Measurements from ENCODE around the gene PLSCR1.

Gene PLSCR1, protein sequence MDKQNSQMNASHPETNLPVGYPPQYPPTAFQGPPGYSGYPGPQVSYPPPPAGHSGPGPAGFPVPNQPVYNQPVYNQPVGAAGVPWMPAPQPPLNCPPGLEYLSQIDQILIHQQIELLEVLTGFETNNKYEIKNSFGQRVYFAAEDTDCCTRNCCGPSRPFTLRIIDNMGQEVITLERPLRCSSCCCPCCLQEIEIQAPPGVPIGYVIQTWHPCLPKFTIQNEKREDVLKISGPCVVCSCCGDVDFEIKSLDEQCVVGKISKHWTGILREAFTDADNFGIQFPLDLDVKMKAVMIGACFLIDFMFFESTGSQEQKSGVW

DNA sequence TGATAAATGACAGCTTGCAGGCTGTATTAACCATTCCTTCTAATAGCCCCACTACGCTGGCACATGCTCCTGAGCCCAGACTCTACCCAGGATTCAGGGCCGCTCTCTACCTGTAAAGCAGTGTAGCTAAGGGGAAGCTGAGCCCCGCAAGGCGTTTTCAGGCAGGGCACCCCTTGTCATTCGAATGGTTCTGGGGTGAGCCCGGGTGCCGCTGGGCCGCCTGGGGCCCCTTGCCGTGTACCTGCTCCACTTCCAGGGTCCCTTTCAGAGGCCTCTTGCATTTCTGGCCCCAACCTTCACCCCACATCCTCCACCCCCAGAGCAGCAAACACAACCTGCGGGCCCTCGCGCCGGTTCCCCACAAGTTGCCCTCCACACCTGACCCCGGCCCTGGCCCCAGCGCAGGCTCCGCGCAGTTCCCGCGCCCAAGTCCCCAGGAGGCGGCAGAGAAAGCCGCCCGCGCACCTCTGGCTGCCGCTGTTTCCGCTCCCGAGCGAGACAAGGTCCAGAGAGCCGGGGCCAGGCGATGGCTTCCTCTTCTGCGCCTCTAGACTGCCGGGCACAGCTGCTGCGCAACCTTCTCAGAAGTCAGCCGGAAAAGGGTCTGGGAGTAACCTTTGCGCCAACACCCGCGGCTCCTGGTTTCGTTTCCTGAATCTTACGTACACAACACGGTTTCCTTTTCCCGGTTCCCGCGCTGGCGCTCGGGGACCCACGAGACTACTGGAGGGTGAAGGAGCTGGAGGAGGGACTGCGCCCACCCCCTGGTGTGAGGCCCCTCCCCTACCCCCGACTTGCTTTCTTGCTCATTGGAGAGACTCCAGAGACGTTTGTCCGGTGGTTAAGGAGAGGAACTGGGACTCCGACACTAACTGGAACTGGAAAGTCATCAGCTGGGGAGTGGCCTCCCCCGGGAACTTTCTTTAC is at the start of gene PLSCR1:
Gene PLSCR1 (minus strand): TSS at position 606 of the 927 bp plus-strand sequence. CDS start 8,055 bp downstream, outside the sequence.
- peak; percentile 86 for DNase-seq

DNA sequence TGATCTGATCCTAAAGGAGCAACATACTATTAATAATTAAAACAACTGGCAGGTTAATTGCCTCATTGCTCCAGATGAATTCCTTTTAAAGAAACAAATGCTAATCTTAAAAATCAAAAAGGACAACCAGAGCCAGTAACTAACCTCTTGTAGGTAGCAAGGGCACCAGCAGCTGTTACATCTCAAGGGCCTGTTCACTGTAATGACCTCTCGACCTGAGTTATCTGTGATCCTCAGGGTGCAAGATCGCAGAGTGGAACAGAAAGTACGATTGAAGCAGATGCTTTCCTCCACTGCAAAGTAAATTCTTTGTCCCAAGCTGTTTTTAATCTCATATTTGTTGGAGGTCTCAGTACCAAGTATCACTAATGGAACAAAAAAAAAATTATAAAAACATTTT is 49.4 kb upstream of the PLSCR1 start:
- DNase-seq = peak; percentile 14

DNA sequence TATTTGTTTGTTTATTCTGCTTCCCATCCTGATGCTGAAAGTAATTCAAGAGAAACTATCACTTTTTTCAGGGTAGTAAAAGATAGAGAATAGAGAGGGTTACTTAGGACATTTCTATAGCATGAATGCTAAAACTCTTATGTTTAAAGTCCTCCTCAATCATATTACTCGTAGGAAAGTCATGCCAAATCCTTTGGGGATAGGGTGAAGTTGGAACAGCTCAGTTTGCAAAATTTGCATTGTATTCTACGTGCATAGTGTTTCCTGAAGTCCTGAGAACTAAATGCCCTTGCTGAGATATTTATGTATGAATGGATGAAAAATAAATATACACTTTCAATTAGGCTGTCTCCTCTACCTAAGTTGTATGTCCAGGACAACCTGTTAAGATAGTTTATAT is 46.1 kb upstream of the PLSCR1 start:
- DNase-seq = no peak

GRCh38 chr3:146589899-146590508 is 45.6 kb upstream of the PLSCR1 start:
- DNase-seq = peak; percentile 45

- DNase-seq = no peak
Observed at GRCh38 chr3:146585156-146585555, 40.7 kb upstream of the PLSCR1 start.

DNA sequence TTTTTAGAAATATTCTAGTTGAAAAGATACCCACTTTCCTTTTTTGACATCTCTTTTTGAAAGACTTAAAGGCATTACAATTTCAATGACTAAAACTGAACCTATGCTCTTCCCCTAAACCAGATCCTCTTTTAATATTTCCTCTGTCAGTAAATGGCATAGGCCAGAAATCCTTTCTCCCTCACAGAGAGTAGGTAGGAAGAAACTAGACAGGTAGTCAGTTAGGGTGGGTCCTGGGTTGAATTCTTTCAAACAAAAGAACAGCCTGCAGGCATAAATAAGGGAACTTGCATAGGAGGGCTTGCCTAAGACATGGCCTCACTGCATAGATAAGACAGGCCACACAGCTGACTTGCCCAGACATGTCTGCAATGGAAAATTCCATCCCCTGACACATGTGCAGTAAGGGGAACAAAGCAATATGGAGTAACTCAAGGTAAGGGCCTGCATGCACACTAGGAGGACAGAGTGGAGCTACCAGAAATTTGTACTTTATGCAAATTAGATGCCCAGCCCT is 37.6 kb upstream of the PLSCR1 start:
- DNase-seq = no peak

GRCh38 chr3:146581080-146581601 is 36.7 kb upstream of the PLSCR1 start:
- no peak for DNase-seq

GRCh38 chr3:146577662-146578061 is 33.3 kb upstream of the PLSCR1 start:
- DNase-seq = peak; percentile 51

DNA sequence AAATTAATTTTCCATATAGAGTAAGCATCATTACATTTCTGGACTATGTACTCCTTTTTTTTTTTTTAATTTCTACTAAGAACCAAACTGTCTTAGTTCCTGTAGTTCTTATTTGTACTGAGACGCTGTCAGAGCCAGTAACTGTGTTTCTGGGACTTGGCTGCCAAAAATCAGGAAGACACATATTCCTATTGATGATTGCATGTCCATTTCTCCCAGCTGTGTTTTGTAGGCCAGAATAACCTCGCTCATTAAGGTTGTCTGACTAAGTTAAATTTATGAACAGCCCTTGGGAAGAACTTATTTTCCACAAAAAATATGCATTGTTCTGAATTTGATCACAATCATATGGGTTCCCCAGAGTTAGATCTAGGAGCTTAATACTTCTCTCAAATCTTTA is 31.2 kb upstream of the PLSCR1 start:
- DNase-seq = no peak

- DNase-seq = no peak
Observed at GRCh38 chr3:146574173-146574572, 29.8 kb upstream of the PLSCR1 start.

GRCh38 chr3:146569314-146569713 is 24.9 kb upstream of the PLSCR1 start:
- no peak for DNase-seq

GRCh38 chr3:146566138-146566537 is 21.7 kb upstream of the PLSCR1 start:
- no peak for DNase-seq

- no peak for DNase-seq
Observed at GRCh38 chr3:146561879-146562278, 17.5 kb upstream of the PLSCR1 start.

- no peak for DNase-seq
Observed at GRCh38 chr3:146561463-146561862, 17.1 kb upstream of the PLSCR1 start.

DNA sequence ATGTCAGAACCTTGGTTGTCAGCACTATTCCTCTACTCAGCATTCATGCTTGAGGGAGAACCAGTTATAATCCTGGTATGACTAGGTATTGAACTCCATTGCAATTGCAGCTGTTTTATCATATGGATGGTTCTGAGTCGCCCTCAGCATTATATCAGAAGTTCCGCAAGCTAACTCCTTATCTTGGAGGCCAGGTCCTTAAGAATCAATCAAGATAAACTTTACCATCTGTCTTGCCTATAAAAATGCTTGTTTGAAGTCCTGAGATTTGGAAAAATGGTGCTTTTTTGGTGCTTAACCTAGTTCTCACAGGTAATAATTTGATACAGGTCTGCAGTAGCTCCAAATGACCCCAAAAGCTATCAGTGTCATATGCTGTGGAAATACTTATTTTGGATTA is 16.3 kb upstream of the PLSCR1 start:
- DNase-seq = no peak

GRCh38 chr3:146559388-146559787 is 15.0 kb upstream of the PLSCR1 start:
- DNase-seq = no peak

GRCh38 chr3:146558781-146559180 is 14.4 kb upstream of the PLSCR1 start:
- no peak for DNase-seq

DNA sequence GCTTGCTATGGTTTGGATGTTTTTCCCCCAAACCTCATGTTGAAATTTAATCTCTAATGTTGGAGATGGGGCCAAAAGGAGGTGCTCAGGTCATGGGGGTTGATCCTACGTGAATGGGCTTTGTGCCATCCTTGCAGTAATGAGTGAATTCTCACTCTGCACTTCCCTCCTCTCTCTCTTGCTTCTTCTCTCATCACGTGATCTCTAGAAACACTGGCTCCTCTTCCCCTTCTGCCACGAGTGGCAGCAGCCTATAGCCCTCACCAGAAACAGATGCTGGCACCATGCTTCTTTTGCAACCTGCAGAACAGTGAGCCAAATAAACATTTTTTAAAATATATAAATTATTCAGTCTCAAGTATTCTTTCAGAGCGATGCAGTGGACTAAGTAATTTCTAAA is 13.3 kb upstream of the PLSCR1 start:
- DNase-seq = no peak

GRCh38 chr3:146555311-146555710 is 10.9 kb upstream of the PLSCR1 start:
- DNase-seq = no peak

DNA sequence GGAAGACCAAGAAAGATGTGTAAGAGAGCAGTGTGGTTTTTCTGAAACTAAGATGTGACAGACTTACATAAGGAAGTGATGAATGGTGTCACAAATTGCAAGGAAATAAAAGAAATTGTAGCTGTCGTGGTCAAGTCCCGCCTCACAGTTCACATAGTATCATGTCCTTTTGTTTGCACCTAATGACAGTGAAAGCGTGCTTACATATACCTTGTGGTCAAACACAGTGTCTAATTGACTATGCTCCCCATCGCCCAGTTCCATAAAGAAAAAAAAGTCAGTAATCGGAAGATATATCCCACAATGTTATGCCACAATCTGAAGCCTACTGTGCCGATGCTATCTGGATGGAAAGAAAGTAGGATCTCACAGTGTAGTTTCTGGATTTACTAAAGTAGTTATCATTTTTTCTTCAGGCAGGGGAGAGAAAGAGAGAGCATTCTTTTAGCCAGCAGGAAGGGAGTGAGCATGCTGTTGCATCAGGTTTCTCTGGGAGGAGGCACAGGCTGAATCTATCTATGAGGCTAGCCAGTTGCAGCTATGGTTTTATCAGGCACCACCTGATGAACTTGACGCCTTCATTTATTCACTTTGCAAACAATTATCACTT is 9.8 kb upstream of the PLSCR1 start:
- DNase-seq = no peak

DNA sequence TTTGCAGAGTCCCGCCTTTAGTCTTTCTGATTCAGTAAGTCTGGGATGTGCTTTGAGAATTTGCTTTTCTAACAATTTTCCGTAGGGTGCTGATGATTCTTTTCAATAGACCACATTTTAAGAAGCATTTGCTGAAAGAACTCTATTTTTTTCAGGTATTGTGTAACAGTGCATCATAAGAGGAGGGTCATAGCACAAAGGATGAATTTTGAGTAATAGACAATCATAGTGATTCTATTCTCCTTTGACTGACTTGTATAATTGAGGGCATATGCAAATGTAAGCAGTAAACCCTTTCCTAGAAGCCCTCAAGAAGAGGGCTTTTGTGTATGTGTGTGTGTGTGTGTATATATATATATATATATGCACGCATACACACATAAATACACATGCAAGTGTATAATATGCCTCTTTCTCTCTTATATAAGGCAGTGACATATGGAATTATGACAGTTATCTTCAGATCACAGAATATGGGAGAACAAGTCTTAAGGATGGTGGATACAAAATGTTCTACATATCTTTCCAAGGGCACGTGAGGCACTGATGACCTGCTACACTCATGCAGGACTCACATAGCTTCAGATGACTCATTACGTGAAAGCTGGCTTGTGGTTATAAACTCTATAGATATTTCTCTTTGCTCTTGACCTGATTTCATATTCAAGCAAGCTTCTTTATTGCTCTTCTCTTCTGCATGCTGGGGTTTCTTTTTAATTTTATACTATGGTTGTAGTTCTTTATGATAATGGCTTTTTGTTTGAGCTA is 6.5 kb upstream of the PLSCR1 start:
- no peak for DNase-seq

- DNase-seq = no peak
Observed at GRCh38 chr3:146550070-146550615, 5.7 kb upstream of the PLSCR1 start.

Measured in NCI-H510A treated with DMSO at 0.1 percent for 48 hours (cell line).